ENCODE measurements around the gene MECR.
A peak's percentile ranks its signal among the peaks of the same experiment; 100 is the strongest.

Gene MECR

DNA sequence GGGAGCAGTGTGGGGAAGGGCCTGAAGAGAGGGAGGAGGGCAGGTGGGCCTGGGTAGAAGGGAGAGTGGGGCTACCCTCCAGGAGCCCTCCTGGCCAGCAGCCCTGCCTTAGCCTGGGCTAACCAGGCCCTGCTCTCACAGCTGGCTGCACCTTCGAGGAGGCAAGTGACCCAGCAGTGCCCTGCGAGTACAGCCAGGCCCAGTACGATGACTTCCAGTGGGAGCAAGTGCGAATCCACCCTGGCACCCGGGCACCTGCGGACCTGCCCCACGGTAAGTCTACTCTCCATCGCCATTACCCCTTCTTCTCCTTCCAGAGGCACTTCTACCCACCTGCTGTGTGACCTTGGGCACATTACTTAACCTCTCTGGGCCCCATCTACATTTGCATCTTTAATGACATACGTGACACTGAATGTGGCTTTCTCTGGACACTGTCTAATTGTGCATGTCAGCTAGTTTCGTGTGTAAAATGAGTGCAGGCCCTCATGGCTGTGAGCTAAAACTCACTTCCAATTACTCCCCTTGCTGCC is 24.5 kb upstream of the MECR start:
- no peak for DNase-seq (ENCODE audit: low spot score)

DNA sequence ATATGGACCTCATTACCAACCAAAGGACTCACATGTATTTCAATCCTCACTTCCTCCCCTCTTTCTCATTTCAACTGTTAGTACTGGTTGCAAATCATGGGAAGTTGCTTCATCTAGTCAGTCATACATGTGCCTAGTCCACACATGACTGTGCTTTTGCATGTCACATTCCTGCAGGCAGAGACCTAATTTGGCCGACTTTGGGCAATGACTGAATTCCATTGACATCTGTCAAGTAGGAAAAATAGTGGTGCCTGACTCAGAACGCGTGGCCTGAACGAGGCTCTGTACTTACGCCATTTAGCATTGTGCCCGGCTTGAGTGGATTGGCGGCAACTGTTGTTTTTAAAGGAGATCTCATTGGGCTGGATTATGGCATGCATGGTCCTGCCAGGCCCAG is 23.6 kb upstream of the MECR start:
- DNase-seq (ENCODE audit: low spot score) = no peak

DNA sequence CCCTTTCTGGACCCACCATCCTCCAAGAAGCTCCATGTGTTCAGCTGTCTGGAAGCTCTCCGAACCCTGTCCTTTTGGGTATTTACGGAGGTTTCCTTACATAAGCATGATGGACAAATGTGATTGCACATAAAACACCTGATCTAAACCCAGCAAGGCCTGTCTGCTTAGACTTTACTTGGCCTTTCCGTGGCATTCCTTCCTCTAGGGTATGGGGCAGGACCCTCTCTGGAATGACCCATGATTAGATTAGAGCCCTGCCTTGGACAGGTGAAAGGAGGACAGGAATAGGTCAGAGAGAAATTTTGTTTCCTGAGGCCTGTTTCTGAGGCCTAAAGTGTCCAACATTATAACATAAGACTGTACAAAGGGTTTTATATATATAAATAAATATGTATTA is 22.4 kb upstream of the MECR start:
- DNase-seq (ENCODE audit: low spot score) = no peak

GRCh38 chr1:29251164-29252124 is 20.7 kb upstream of the MECR start:
- DNase-seq (ENCODE audit: low spot score) = no peak

DNA sequence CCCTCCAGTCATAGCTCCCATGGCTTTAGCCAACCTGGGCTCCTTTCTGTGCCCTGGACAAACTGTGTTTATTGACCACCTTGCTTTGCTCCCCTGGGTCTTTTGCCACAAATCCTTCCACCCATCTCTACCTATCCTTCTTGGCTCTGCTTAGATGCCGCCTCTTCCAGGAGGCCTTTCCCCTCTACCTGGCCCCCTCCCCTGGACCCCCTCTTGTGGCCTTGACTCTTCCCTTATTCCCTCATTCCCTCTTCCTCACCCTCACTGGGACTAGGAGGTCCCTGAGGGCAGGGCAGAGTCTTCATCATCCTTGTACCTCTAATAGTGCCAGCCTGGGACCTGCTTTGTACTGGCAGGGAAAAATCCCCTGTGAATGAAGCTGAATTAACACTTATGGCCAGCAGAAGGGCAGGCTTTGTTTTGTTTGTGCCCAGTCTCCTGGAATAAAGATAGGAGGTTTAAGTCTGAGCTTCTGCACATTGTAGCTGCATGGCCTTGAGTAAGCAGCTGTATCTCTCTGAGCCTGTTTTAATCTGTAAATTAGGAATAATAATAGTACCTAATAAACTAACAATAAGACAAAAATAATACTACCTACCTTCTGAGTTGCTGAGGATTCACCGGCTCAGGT is 19.3 kb upstream of the MECR start:
- DNase-seq (ENCODE audit: low spot score) = no peak

DNA sequence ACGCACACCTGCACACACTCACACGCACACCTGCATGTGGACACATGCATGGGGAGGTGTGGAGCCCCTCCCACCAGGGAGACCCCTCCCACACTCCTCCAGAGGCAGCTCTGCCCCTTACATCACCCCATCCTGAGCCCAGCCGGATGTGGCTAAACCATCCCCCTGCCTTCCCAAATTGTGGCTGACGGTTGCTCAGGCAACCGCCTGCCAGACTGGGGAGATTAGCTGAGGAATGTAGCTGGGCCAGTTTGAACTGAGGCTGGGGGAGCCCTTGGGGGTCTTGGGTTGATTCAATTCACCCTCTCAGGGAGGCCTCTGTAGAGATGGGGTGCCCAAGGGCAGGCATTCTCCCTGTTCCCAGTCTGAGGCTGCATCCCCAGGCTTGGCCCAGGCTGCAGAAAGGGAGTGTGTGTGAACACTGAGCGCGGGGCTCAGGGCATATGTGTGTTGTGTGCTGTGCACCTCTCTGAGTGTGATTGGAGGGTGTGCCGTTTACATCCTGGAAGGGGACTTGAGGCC is 18.5 kb upstream of the MECR start:
- no peak for DNase-seq (ENCODE audit: low spot score)

DNA sequence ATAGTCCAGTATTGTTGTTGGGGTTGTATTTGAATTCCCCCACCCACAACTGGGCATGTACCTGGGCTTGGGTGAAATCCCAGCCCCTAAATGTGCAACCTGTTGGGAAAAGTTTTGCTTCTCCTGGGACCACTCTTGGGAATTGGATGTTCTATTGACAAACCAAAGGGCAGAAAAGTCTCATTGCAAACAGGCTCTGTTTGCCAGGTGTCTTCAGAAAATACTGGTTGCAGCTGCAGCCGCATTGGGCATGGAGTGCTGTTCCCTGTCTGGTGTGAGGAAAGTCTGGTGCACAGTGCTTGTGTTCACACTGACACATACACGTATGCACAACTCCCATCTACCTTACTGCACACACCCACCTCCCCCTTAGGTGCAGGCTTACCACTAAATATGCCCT is 17.7 kb upstream of the MECR start:
- DNase-seq (ENCODE audit: low spot score) = no peak

DNA sequence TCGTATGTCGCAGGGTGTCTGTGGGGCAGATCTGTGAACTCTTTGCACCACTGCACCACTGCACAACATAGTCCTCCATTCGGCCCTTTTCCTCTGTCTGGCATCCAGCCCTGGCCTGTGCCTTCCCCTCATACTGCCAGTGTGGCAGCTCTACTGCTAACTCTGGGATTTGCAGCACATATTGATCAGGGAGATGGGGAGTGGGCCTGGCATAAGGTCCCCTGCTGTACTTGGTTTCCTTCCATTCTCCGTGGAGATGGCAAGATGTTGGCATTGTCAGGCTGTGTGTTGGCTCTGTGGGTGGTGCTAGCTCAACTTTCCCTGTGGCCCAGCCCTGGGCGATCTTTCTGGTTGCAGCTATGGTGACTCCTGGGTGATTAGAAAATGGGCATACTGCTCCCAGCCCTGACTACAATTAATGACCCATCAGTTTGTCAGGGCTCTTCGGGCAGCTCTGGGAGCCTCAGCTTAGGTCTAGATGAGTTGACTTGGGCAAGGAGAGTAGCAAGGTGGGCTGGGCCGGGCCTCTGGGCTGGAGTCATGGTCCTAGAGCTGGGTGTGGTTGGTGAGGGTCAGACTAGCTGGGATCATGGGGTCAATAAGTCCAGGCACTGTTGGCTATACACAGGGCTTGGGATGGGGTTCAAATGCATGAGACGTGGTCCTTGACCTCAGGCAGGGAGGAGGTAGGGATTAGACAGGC is 17.0 kb upstream of the MECR start:
- DNase-seq (ENCODE audit: low spot score) = no peak

- DNase-seq (ENCODE audit: low spot score) = no peak
Measured at GRCh38 chr1:29247044-29247443, 16.3 kb upstream of the MECR start.

- peak; percentile 22 for DNase-seq (ENCODE audit: low spot score)
Measured at GRCh38 chr1:29245876-29246275, 15.1 kb upstream of the MECR start.

- DNase-seq (ENCODE audit: low spot score) = no peak
Measured at GRCh38 chr1:29245261-29245660, 14.5 kb upstream of the MECR start.

- no peak for DNase-seq (ENCODE audit: low spot score)
Measured at GRCh38 chr1:29243871-29244200, 13.1 kb upstream of the MECR start.

DNA sequence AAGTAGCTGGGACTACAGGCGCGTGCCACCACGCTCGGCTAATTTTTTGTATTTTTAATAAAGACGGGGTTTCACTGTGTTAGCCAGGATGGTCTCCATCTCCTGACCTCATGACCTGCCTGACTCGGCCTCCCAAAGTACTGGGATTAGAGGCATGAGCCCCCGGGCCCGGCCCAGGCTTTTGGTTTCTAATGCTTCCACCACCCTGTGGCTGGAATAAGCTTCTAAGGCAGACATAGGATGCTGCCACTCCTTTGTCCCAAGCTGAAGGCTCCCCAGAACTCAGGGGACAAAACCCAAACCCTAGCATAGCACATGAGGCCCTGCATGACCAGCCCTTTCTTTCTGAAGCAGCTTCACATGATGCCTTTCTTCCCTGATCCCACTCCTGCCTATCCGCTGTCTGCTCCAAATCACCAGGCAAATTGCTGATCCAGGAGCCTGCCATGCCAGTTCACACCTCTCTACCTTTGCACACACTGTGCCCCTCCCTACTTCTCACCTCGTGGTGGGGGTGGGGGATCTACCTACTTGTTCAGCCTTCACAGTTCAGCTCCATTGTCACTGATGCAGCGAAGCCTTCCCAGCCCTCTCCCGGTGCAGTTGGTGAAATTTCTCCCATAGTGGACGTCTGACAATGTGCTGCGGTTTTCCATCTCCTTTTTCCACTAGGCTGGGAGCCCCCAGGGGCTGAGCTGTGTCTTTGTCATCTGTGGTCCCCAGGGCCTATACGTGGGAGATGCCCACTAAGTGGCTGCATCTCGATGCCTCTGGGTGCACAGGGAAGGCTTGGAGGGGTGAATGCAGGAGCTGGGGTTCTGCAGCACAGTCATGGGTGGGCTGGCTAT is 12.5 kb upstream of the MECR start:
- DNase-seq (ENCODE audit: low spot score) = no peak

DNA sequence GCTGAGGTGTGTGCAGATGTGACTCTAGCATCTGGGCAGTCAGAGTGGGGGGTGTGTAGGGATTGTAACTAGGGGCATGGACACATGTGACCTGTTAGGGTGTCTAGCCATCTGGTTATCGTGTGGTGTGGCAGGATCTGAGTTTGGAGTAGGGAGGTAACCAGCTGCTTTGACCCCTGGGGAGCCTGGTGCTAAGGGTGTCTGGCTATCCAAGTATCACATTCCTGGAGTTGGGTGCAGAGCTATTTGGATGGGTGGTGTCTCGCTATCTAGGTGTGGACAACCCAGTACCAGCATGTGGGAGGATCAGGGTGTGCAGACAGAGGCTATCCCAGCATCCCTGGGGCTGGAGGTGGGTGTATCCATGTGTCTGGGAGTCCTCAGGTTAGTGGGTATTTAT is 10.3 kb upstream of the MECR start:
- no peak for DNase-seq (ENCODE audit: low spot score)

DNA sequence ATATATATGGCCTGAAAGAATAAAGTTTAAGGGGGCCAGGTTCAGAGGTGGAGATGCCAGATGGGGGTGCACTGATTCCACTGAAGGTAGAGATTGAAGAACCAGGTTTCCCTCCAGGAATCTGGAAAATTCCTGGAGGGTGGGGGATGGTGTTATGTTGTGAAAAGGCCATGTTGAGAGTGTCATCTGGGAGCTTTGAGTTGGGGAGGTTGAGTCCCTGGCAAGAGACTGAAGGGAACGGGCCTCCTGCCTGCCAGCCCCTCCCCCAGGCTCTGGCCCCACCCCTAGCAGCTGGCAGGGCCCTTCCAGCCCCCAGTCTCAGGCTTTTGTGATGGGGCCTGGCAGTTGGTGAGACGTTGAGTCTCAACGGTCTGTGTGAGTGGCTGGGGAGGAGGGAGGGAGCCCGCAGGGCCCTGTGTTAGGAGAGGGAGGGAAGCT is 9.7 kb upstream of the MECR start:
- DNase-seq (ENCODE audit: low spot score) = no peak

DNA sequence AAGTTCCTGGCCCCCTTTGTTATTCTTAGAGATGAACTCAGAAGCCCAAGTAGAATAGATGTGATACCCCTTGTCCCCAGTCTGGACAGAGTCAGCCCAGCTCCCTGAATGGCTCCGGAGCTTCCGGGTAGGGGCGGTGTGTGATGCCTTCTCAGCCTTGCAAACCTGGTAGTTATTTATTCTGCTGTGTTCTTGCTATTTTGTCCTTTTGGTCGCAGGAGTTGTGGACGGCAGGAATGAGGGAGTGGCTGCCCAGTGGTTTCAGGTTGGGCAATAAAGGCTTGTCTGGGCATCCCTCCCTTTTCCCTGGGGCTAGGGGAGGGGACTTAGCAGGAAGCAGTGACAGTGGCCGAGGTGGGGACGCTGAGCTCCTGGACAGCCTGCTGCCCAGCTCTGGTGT is 8.4 kb upstream of the MECR start:
- no peak for DNase-seq (ENCODE audit: low spot score)

GRCh38 chr1:29238620-29239002 is 7.9 kb upstream of the MECR start:
- DNase-seq (ENCODE audit: low spot score) = no peak

GRCh38 chr1:29237852-29238619 is 7.3 kb upstream of the MECR start:
- DNase-seq (ENCODE audit: low spot score) = no peak

- DNase-seq (ENCODE audit: low spot score) = no peak
Measured at GRCh38 chr1:29237129-29237821, 6.5 kb upstream of the MECR start.

- no peak for DNase-seq (ENCODE audit: low spot score)
Measured at GRCh38 chr1:29236712-29237128, 6.0 kb upstream of the MECR start.

Measured in activated CD4-positive, alpha-beta T cell treated with anti-CD3 and anti-CD28 coated beads, Interleukin-2, Interleukin-4, amounts not matched to agents 100 ng/mL and 50 ng/mL, durations not matched to agents 16 hours and 8 hours (primary cell).